GM20000 (cell line): ENCODE measurements around the gene TMEM106B.

Experiments used
- DNase-seq: peaks from one replicate; pipeline ENCODE4 v3.0.0; 2012; ENCODE audit warnings: low spot score
- CTCF ChIP-seq: IDR thresholded peaks from 2 replicates; pipeline ENCODE4 v1.5.1; 2012; ENCODE audit warnings: mild to moderate bottlenecking, control low read depth; ENCODE audit errors: extremely low read depth, missing control alignments

Gene TMEM106B

GRCh38 chr7:12196386-12196785, 14.7 kb upstream of the TMEM106B start:
- DNase-seq = no peak
- TF ChIP-seq CTCF = no peak

- DNase-seq = no peak
- no peak for TF ChIP-seq CTCF
These were observed 11.7 kb upstream of the TMEM106B start for GRCh38 chr7:12199363-12199762.

GRCh38 chr7:12207046-12207445, 4.0 kb upstream of the TMEM106B start:
- no peak for TF ChIP-seq CTCF
- DNase-seq = no peak

GRCh38 chr7:12209221-12209620, 1.9 kb upstream of the TMEM106B start:
- TF ChIP-seq CTCF = no peak
- DNase-seq = no peak

GRCh38 chr7:12210179-12211053, 678 bp upstream of the TMEM106B start:
- DNase-seq = no peak
- TF ChIP-seq CTCF = no peak

- no peak for DNase-seq
- TF ChIP-seq CTCF = no peak
These were observed 804 bp downstream of the TMEM106B start for GRCh38 chr7:12211711-12212485.

GRCh38 chr7:12217311-12217710, 6.2 kb downstream of the TMEM106B start:
- no peak for DNase-seq
- TF ChIP-seq CTCF = no peak
